ENCODE data around the gene VDR.
"Not testable (repeated sequence)": the region's sequence is repeated elsewhere in the genome, so short reads cannot be mapped to it uniquely, and the experiment has no call there.

VDR gene

DNA sequence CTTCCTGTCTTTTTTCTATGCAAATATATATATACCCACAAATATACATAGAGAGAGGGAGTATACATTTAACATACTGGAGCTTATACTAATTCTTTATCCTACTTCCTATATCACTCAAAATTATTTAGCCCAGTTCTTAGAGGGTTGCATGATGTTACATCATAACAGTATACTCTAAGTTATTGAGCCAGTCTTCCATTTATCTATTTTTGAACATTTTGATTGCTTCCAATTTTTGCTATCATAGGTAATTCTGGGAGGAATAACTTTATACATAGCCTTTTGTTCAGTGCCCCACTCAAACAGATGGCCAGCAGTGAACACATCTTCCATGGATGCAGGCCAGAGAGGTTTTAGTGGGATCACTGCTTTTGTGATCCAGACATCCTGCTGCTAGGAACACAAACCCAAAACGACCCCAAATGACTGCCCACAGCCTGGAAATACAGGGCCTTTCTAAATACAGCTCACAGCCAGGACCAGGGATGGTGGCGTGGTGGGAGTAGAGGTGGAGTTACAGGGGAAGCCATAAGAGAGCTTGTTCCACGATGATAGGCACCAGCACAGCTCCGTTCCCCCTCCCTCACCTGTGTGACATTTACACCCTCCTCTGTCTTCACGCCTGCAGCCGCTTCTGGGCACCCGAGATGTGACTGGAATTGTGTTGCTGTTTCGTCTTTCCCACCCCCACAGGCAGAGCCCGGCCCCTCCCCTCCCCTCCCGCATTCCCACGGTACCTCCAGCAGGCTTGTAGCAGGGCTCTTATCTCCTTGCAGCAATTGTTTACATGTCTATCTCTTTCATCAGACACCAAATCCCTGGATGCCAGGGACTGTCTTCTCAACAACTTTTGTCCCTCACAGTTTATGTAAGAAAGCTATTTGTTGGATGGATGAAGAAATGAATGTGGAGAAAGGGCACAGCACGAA lies 54.4 kb downstream of the VDR start:
- DNase-seq (ENCODE audit: low read depth in 3 of 3, low spot score in 1 of 3), result no peak

- DNase-seq (ENCODE audit: low read depth in 3 of 3, low spot score in 1 of 3), result no peak
Measured at GRCh38 chr12:47849261-47849660, 55.5 kb downstream of the VDR start.

DNA sequence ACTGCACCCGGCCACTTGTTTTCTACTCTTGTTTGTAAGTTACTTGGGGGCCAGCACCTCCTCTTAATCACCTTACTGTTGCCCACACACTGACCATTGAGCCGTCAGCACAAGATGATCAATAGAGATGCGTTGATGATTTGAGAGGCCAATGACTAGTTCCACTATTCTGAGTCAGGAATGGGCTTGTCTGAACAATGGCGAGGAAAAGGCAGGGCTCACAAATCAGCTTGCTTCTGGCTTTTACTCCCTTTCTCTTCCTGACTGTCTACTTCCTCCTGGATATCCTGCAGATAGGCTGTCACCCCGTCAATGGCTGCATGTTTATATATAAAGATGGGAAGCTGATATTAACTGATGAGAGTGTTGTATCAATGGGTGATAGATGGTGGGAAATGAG lies 55.9 kb downstream of the VDR start:
- DNase-seq (ENCODE audit: low read depth in 3 of 3, low spot score in 1 of 3), result no peak

- DNase-seq (ENCODE audit: low read depth in 3 of 3, low spot score in 1 of 3), result no peak
Measured at GRCh38 chr12:47846294-47846996, 58.3 kb downstream of the VDR start.

DNA sequence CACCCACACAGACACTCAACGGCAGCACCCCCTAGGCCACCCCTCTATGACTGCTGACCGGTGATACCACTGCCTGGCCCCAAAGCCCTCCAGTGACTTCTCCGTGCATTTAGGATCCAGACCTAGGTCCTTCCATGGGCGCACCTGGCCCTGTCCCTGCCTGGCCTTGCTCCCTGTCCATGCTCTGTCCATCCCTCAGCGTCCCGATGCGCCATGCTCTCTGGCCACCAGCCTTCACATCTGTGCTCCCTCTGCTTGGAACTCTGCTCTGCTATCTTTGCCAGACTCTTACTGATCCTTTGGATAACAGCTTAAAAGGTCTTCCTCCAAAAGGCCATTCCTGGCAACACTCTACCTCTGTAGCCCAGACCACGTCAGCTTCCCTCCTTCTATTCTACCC lies 59.7 kb downstream of the VDR start:
- no peak for DNase-seq (ENCODE audit: low read depth in 3 of 3, low spot score in 1 of 3)

DNA sequence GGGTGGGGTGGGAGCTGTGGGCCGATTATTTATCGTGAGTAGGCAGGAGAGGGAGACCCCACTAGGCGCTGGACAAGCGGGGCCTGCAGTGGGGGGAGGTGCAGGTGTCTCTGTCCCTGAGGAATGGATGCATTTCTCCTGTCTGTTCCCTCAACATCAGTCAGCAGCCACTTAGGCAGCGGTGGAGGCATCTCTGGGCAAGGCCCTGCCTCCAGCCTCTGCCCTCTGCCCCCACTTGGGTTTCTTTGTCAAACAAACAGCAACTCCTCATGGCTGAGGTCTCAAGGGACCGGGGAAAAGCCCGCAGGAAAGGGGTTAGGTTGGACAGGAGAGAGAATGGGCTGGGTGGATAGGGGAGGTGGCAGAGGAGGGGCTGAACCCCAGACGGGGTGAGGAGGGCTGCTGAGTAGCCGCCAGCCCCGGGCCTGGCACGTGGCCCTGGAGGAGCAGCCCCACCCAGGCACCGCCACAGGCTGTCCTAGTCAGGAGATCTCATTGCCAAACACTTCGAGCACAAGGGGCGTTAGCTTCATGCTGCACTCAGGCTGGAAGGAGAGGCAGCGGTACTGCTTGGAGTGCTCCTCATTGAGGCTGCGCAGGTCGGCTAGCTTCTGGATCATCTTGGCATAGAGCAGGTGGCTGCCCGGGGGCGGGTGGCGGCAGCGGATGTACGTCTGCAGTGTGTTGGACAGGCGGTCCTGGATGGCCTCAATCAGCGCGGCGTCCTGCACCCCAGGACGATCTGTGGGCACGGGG lies 60.4 kb downstream of the VDR start:
- DNase-seq (ENCODE audit: low read depth in 3 of 3, low spot score in 1 of 3), result no peak

DNA sequence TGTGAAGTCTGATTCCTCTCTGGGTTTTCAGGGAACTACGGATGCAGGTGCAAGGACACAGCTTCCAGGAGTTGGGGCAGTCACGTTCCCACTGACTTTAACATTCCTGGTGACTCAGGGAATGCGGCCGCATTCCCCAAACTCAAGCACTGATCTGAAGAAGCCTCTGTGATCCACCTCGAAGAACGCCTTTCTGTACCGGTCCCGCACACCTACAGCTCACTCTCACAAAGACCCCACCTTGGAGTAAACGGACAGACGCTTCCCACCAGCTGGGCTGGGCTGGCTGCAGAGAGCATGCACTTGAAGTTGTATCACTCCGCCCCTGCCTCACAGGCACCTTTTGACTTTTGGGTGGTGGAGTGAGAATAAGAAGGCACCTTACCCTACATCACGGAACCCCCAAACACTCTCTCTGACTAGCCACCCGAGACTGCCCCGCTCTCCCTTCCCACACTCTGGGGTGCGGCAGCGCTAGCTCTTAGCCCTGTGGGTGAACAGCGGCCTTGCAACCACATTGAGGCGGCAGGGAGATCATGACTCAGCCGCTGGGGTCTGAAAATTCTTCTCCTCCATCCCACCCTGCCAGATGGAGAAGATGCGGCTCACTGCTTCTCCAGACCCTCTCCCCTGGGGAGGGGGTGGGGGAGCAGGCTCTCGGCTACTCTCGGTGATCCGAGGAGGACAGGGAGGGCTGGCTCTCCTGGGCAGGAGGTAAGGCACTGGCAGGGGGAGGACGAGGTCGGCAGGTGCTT lies 61.4 kb downstream of the VDR start:
- DNase-seq (ENCODE audit: low read depth in 3 of 3, low spot score in 1 of 3), result no peak

DNA sequence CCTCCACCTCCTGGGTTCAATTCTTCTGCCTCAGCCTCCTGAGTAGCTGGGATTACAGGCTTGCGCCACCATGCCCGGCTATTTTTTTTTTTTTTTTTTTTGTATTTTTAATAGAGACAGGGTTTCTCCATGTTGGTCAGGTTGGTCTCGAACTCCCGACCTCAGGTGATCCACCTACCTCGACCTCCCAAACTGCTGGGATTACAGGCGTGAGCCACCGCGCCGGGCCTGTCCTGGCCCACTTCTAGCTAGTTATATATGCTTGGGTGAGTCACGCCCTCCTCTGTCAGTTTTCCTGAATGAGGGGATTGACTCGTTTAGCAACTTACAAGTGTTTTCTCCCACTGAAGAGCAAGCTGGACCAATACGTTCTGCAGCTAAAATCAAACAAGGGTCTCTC lies 62.3 kb downstream of the VDR start:
- not testable (repeated sequence) for DNase-seq (ENCODE audit: low read depth in 3 of 3, low spot score in 1 of 3)

- DNase-seq (ENCODE audit: low read depth in 3 of 3, low spot score in 1 of 3), result no peak
Measured at GRCh38 chr12:47841910-47842309, 62.9 kb downstream of the VDR start.

GRCh38 chr12:47841501-47841900 lies 63.3 kb downstream of the VDR start:
- DNase-seq (ENCODE audit: low read depth in 3 of 3, low spot score in 1 of 3), result no peak

DNA sequence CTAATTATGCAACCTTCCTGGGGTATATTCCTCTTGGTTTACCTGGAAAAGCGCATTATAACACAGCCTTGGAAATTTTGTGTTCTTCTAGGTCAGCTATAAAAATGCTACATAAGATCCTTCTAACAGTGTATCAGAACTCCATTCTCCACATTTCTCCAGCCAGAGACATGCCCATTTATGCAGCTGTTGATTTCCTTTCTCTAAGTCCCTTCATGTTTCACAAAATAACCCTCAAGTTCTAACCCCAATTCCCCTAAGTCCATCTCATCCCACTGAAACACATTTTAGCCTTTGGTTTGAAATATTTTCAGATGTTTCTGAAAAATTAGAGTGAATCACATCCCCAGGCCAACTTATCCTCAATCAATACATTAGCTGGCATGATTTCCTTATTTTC lies 64.2 kb downstream of the VDR start:
- no peak for DNase-seq (ENCODE audit: low read depth in 3 of 3, low spot score in 1 of 3)

DNA sequence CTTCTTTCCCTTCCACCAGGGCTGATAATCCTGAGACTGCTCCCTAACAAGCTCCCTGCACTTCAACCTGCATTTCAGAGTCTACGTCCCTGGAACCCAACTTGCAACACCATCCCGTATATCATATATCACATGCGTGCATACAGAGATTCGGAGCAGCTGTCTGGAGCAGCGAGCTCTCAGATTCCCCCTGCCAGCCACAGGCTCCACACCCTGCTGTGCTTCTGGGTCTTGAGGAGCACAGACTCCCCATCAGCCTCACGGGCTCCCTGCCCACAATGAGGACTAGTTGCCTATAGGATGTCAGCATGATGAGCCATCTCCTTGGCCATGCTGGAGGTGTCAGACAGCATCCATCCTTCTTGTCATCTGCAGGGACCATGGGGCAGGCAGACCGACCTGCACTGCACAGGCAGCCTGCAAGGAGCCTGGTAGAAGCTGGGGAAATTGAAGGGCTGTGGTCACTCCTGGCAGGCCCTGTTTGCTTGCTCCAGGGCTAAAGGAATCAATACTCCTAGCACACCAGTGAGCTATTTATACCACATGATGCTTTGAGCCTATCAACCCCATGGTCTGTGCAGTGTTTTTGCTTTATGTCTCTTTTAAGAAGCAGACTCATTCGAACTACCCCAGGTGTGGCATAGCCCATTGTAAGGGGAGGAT lies 65.4 kb downstream of the VDR start:
- DNase-seq (ENCODE audit: low read depth in 3 of 3, low spot score in 1 of 3), result no peak

GRCh38 chr12:47838286-47838931 lies 66.4 kb downstream of the VDR start:
- no peak for DNase-seq (ENCODE audit: low read depth in 3 of 3, low spot score in 1 of 3)

DNA sequence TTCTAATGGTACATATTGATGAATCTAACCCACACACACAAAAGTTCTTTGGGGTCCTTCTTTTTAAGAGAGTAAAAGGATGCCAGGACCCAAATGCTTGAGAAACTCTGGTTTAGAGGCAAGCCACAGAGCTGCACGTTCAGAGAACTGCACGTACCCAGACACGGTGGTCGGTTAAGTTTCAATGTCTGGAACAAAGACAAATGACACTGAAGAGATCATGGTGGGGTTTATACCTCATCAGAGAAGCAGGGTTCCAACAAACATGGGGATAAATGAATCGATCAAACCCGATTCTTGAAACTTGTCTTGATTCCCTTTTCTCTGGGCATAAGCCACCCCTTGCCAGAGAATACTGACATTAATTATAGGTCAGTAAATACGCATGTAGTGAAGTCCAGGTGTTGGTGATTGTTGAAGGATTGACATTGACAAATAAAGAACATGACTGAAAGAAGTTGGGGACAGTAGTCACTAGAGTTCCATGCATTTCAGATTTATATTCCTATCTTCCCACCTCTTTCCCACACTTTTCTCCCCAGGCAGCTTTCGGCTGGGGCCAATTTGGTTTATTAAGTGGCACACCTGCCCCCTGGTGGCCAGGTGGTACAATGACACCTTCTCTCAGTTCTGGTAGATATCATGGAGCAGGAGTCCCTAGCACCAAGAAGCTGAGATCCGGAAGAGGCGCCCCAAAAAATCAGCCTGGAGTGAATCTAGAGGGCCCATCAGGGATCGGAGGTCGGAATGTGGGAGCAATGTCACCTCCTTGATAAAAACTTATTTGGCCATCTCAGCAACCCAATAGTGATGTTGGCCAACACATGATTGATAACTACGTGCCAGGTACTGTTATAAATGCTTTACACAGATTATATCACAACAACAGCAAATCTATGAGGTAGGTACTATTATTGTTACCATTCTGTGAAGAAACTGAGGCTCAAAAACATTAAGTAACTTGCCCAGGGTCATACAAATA lies 67.3 kb downstream of the VDR start:
- peak in 2 of 3 donors; percentile 38 to 54 for DNase-seq (ENCODE audit: low read depth in 3 of 3, low spot score in 1 of 3)

GRCh38 chr12:47835831-47836155 lies 69.0 kb downstream of the VDR start:
- no peak for DNase-seq (ENCODE audit: low read depth in 3 of 3, low spot score in 1 of 3)

DNA sequence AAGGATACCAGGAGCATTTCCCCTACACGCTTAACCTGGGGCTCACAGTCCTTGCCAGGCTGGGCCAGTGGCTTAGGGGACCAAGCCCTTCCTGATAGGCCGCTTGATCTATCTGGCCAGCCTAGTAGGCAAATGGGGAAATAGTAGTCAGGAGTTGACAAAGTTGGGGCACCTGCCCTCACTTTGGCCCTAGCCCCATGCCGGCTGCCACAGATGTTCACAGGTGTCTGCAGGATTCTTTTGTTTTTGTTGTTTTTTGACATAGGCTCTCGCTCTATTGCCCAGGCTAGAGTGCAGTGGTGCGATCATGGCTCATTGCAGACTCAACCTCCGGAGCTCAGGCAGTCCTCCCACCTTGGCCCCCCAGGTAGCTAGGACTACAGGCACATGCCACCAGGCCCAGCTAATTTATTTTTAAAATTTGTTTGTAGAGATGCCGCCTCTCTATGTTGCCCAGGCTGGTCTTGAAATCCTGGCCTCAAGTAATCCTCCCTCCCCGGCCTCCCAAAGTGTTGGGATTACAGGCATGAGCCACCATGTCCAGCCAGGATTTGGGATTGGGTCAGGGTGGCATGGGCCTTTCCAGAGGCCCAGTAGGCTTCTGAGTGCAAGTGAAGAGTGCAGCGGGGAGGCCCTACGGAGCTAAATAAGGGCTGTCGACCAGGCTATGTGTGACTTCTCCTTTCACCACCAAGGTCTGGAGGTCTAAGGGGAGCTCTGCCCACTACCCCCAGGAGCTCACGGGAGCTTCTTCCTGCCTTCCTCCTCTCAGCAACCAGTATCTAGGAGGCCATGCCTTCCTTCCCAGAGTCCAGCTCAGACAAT lies 69.6 kb downstream of the VDR start:
- no peak for DNase-seq (ENCODE audit: low read depth in 3 of 3, low spot score in 1 of 3)

GRCh38 chr12:47834199-47834903 lies 70.4 kb downstream of the VDR start:
- DNase-seq (ENCODE audit: low read depth in 3 of 3, low spot score in 1 of 3), result no peak
